ENCODE data around the gene CYTIP.
A peak's percentile ranks its signal among the peaks of the same experiment; 100 is the strongest.
"Not testable (repeated sequence)": the region's sequence is repeated elsewhere in the genome, so short reads cannot be mapped to it uniquely, and the experiment has no call there.

The CYTIP gene

GRCh38 chr2:157394928-157395327 lies 49.0 kb downstream of the CYTIP start:
- FAIRE-seq = no peak
- DNase-seq (ENCODE audit: insufficient read length, low spot score) = no peak
- TF ChIP-seq POLR2A (IDR thresholded peaks at IDR 0.05; ENCODE audit: low read depth, low read length) (no peak), POLR2AphosphoS5 (IDR thresholded peaks at IDR 0.05; ENCODE audit: low read depth, low read length) (no peak), POU2F2 (IDR thresholded peaks at IDR 0.05; ENCODE audit: low read depth, low read length) (no peak), SPI1 (IDR thresholded peaks at IDR 0.05; ENCODE audit: low read depth, low read length) (no peak), PAX5 (IDR thresholded peaks at IDR 0.05; ENCODE audit: insufficient read depth, low read length, severe bottlenecking) (no peak), TAF1 (IDR thresholded peaks at IDR 0.05; ENCODE audit: low read depth, low read length) (no peak)

- FAIRE-seq = no peak
- no peak for DNase-seq (ENCODE audit: insufficient read length, low spot score)
- TF ChIP-seq POLR2AphosphoS5 (IDR thresholded peaks at IDR 0.05; ENCODE audit: low read depth, low read length) = no peak
These were observed 50.5 kb downstream of the CYTIP start for GRCh38 chr2:157393348-157393747.

- DNase-seq (ENCODE audit: insufficient read length, low spot score) = no peak
- FAIRE-seq = no peak
- no peak for TF ChIP-seq SPI1 (IDR thresholded peaks at IDR 0.05; ENCODE audit: low read depth, low read length)
- no peak for TF ChIP-seq POLR2A (IDR thresholded peaks at IDR 0.05; ENCODE audit: low read depth, low read length)
- no peak for TF ChIP-seq POU2F2 (IDR thresholded peaks at IDR 0.05; ENCODE audit: low read depth, low read length)
- no peak for TF ChIP-seq TAF1 (IDR thresholded peaks at IDR 0.05; ENCODE audit: low read depth, low read length)
- no peak for TF ChIP-seq POLR2AphosphoS5 (IDR thresholded peaks at IDR 0.05; ENCODE audit: low read depth, low read length)
- TF ChIP-seq PAX5 (IDR thresholded peaks at IDR 0.05; ENCODE audit: insufficient read depth, low read length, severe bottlenecking) = no peak
These were observed 55.1 kb downstream of the CYTIP start for GRCh38 chr2:157388827-157389226.

- FAIRE-seq (no peak), DNase-seq (ENCODE audit: insufficient read length, low spot score) (no peak)
- TF ChIP-seq PAX5 (IDR thresholded peaks at IDR 0.05; ENCODE audit: insufficient read depth, low read length, severe bottlenecking) (no peak), POLR2A (IDR thresholded peaks at IDR 0.05; ENCODE audit: low read depth, low read length) (no peak), SPI1 (IDR thresholded peaks at IDR 0.05; ENCODE audit: low read depth, low read length) (peak; percentile 34; the same call in 1 of the 2 replicates), POU2F2 (IDR thresholded peaks at IDR 0.05; ENCODE audit: low read depth, low read length) (no peak)
These were observed 57.1 kb downstream of the CYTIP start for GRCh38 chr2:157386747-157387146.

- no peak for TF ChIP-seq POLR2AphosphoS5 (IDR thresholded peaks at IDR 0.05; ENCODE audit: low read depth, low read length)
- no peak for TF ChIP-seq TAF1 (IDR thresholded peaks at IDR 0.05; ENCODE audit: low read depth, low read length)
- TF ChIP-seq POLR2A (IDR thresholded peaks at IDR 0.05; ENCODE audit: low read depth, low read length) = no peak
- TF ChIP-seq POU2F2 (IDR thresholded peaks at IDR 0.05; ENCODE audit: low read depth, low read length) = no peak
- no peak for TF ChIP-seq SPI1 (IDR thresholded peaks at IDR 0.05; ENCODE audit: low read depth, low read length)
- no peak for TF ChIP-seq PAX5 (IDR thresholded peaks at IDR 0.05; ENCODE audit: insufficient read depth, low read length, severe bottlenecking)
- no peak for FAIRE-seq
These were observed 57.6 kb downstream of the CYTIP start for GRCh38 chr2:157386247-157386646.

GRCh38 chr2:157377861-157378260 lies 66.0 kb downstream of the CYTIP start:
- FAIRE-seq (no peak), DNase-seq (ENCODE audit: insufficient read length, low spot score) (no peak)
- TF ChIP-seq TAF1 (IDR thresholded peaks at IDR 0.05; ENCODE audit: low read depth, low read length) (no peak), PAX5 (IDR thresholded peaks at IDR 0.05; ENCODE audit: insufficient read depth, low read length, severe bottlenecking) (no peak), POU2F2 (IDR thresholded peaks at IDR 0.05; ENCODE audit: low read depth, low read length) (no peak), POLR2A (IDR thresholded peaks at IDR 0.05; ENCODE audit: low read depth, low read length) (no peak)

More at GRCh38 chr2:157386247-157386646, 57.6 kb downstream of the CYTIP start:
- DNase-seq (ENCODE audit: insufficient read length, low spot score) = no peak

- FAIRE-seq (no peak), DNase-seq (ENCODE audit: insufficient read length, low spot score) (no peak)
- TF ChIP-seq PAX5 (IDR thresholded peaks at IDR 0.05; ENCODE audit: insufficient read depth, low read length, severe bottlenecking) (no peak), POU2F2 (IDR thresholded peaks at IDR 0.05; ENCODE audit: low read depth, low read length) (no peak), TAF1 (IDR thresholded peaks at IDR 0.05; ENCODE audit: low read depth, low read length) (no peak), POLR2AphosphoS5 (IDR thresholded peaks at IDR 0.05; ENCODE audit: low read depth, low read length) (no peak), SPI1 (IDR thresholded peaks at IDR 0.05; ENCODE audit: low read depth, low read length) (no peak), POLR2A (IDR thresholded peaks at IDR 0.05; ENCODE audit: low read depth, low read length) (no peak)
These were observed 67.8 kb downstream of the CYTIP start for GRCh38 chr2:157376041-157376440.

GRCh38 chr2:157375384-157375783 lies 68.5 kb downstream of the CYTIP start:
- DNase-seq (ENCODE audit: insufficient read length, low spot score) (no peak), FAIRE-seq (no peak)
- TF ChIP-seq POU2F2 (IDR thresholded peaks at IDR 0.05; ENCODE audit: low read depth, low read length) = no peak
- no peak for TF ChIP-seq TAF1 (IDR thresholded peaks at IDR 0.05; ENCODE audit: low read depth, low read length)
- TF ChIP-seq SPI1 (IDR thresholded peaks at IDR 0.05; ENCODE audit: low read depth, low read length) = no peak
- no peak for TF ChIP-seq POLR2AphosphoS5 (IDR thresholded peaks at IDR 0.05; ENCODE audit: low read depth, low read length)
- no peak for TF ChIP-seq POLR2A (IDR thresholded peaks at IDR 0.05; ENCODE audit: low read depth, low read length)
- TF ChIP-seq PAX5 (IDR thresholded peaks at IDR 0.05; ENCODE audit: insufficient read depth, low read length, severe bottlenecking) = no peak

GRCh38 chr2:157368508-157368907 lies 75.4 kb downstream of the CYTIP start:
- not testable (repeated sequence) for FAIRE-seq; DNase-seq (ENCODE audit: insufficient read length, low spot score)

GRCh38 chr2:157367704-157368103 lies 76.2 kb downstream of the CYTIP start:
- DNase-seq (ENCODE audit: insufficient read length, low spot score) (no peak), FAIRE-seq (no peak)
- TF ChIP-seq POLR2A (IDR thresholded peaks at IDR 0.05; ENCODE audit: low read depth, low read length) = no peak
- no peak for TF ChIP-seq TAF1 (IDR thresholded peaks at IDR 0.05; ENCODE audit: low read depth, low read length)
- no peak for TF ChIP-seq SPI1 (IDR thresholded peaks at IDR 0.05; ENCODE audit: low read depth, low read length)
